OCI-LY1 (cell line): ENCODE results near the gene MPV17L2.

Source experiments
- H2AFZ ChIP-seq: fragments of 200-600 bp; sonication (generic), shearing (Covaris generic); 2 replicates; pipeline ENCODE4 v1.6.0; 2014; ENCODE audit warnings: antibody characterized with exemption, mild to moderate bottlenecking, low read length
- H3F3A ChIP-seq: fragments of 200-600 bp; sonication (generic), shearing (Covaris generic); 2 replicates; pipeline ENCODE4 v1.6.0; 2014; ENCODE audit warnings: mild to moderate bottlenecking, antibody characterized with exemption, low read length, moderate library complexity; ENCODE audit not compliant: insufficient read depth
- H3K27ac ChIP-seq: fragments of 200-600 bp; sonication (generic); 2 replicates; pipeline ENCODE4 v1.5.1; 2014; ENCODE audit warnings: low read length, mixed run types, mild to moderate bottlenecking, low read depth; ENCODE audit not compliant: poor library complexity, severe bottlenecking
- H3K27me3 ChIP-seq: fragments of 200-600 bp; sonication (generic); 2 replicates; pipeline ENCODE4 v1.6.0; 2014; ENCODE audit warnings: antibody characterized with exemption, mild to moderate bottlenecking, low read length, moderate library complexity; ENCODE audit not compliant: insufficient read depth
- H3K36me3 ChIP-seq: fragments of 200-600 bp; sonication (generic); 2 replicates; pipeline ENCODE4 v1.6.1; 2014; ENCODE audit warnings: mild to moderate bottlenecking, antibody characterized with exemption, low read length, moderate library complexity, mixed read lengths; ENCODE audit not compliant: insufficient read depth
- H3K4me1 ChIP-seq: fragments of 200-600 bp; sonication (generic); 2 replicates; pipeline ENCODE4 v1.5.1; 2014; ENCODE audit warnings: mild to moderate bottlenecking, low read length, moderate library complexity; ENCODE audit not compliant: insufficient read depth, severe bottlenecking
- H3K4me2 ChIP-seq: fragments of 200-600 bp; sonication (generic), shearing (Covaris generic); 2 replicates; pipeline ENCODE4 v1.6.1; 2014; ENCODE audit warnings: low read length
- H3K4me3 ChIP-seq: fragments of 200-600 bp; sonication (generic); 2 replicates; pipeline ENCODE4 v1.5.1; 2014; ENCODE audit warnings: low read length, low read depth, mild to moderate bottlenecking, mixed read lengths; ENCODE audit not compliant: poor library complexity, severe bottlenecking
- H3K79me2 ChIP-seq: fragments of 200-600 bp; shearing (Covaris generic); 2 replicates; pipeline ENCODE4 v1.6.1; 2016; ENCODE audit warnings: mixed run types, low read length, mixed read lengths; ENCODE audit not compliant: insufficient read depth
- H3K9ac ChIP-seq: fragments of 200-600 bp; sonication (generic), shearing (Covaris generic); 2 replicates; pipeline ENCODE4 v1.6.1; 2014; ENCODE audit warnings: mild to moderate bottlenecking, low read length, mixed read lengths
- H3K9me2 ChIP-seq: fragments of 200-600 bp; sonication (generic), shearing (Covaris generic); 2 replicates; pipeline ENCODE4 v1.6.1; 2014; ENCODE audit warnings: low read depth, mild to moderate bottlenecking, low read length, mixed read lengths
- H3K9me3 ChIP-seq: fragments of 200-600 bp; shearing (Covaris generic); 2 replicates; pipeline ENCODE4 v1.6.1; 2014; ENCODE audit warnings: low read length, mixed read lengths
- H4K20me1 ChIP-seq: fragments of 200-600 bp; sonication (generic), shearing (Covaris generic); 2 replicates; pipeline ENCODE4 v1.6.0; 2016; ENCODE audit warnings: mild to moderate bottlenecking, low read length; ENCODE audit not compliant: insufficient read depth
- EZH2 ChIP-seq: fragments of 200-600 bp; sonication (generic), shearing (Covaris generic); IDR thresholded peaks from 2 replicates; pipeline ENCODE4 v1.8.0; 2017; ENCODE audit warnings: borderline replicate concordance, mixed run types, mild to moderate bottlenecking, antibody characterized with exemption, low read length, moderate library complexity, mixed read lengths
- TF ChIP-seq, protein P1 (sequence below): fragments of 200-600 bp; sonication (generic), shearing (Covaris generic); IDR thresholded peaks from 2 replicates; pipeline ENCODE4 v1.5.1; 2017; ENCODE audit warnings: mild to moderate bottlenecking, antibody characterized with exemption, low read length, moderate library complexity, mixed read lengths

The MPV17L2 gene

DNA sequence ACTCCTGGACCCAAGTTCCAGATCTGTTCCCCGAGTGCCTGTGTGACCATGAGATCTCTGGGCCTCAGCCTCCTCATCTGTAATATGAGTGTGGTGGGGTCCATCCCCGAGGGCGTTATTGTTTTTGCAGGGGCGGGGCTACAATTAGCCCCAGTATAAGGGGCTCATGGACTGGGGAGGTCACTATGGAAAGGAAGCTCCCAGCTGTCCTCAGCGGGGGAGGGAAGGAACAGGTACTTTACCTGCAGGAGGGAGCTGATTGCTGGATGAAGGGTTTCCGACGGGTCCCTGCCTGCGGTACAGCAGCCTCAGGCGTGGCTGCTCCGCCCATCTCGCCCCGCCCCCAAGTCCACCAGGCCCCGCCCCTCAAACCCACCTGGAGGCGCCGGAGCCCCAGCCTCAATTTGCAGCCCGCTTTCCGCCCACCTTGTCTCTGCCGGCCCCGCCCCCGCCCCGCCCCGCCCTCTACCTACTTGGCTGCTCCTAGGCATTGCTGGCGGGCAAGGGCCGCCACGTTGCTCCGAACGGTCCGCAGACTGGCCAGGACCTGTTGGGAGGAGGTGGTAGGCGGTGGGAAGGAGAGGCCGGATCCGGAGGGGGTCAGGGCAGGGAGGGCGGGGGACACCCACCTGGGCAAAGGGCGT is 27.7 kb downstream of the MPV17L2 start:
- Histone ChIP-seq H3K4me1 (peaks cover 5% of the 10 kb centered on the region), H3K4me2 (no peak overlapping the region)

DNA sequence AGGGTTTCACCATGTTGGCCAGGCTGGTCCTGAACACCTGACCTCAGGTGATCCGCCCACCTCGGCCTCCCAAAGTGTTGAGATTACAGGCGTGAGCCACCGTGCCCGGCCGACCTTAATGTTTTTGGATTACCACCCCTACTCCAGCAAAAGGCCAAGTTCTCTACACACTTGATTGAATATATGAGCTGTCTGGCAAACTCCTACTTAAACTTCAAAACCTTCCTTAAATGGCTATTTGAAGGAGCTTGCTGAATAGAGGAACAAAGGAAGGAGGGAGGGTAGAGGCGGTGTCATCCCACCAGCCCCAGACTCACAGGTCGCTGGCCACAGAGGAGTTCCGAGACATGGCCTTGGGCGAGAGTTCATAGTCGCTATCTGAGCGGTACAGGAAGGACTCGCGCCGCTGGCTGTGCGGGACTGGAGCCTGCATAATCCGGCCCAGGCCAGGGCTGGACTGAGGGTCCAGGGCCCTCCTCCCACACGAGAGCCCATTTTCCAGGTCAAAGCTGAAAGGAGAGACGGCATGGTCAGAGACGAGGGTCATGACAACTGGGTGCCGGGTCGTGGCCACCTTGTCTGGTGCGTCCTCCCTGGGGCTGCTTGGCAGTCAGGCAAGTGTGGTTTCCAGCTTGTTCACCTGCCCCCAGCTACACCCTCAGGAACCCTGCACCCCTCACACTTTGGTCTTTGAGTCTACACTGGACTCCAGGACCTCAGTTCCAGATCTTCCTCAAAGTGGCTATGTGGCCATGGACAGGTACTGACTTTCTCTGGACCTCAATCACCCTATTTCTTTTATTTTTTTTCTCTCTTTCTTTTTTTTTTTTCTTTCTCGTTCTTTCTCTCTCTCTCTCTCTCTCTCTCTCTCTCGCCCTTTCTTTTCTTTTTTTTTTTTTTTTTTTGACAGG is 29.1 kb downstream of the MPV17L2 start:
- Histone ChIP-seq H3K4me1 (peaks cover 5% of the 10 kb centered on the region), H3K4me2 (no peak overlapping the region), H3F3A (no peaks in the 10 kb centered on the region), H3K27ac (no peak overlapping the region), H3K9me2 (no peaks in the 10 kb centered on the region), H2AFZ (no peak overlapping the region), H3K27me3 (0 out of 2 replicates have a peak, but pooled peaks cover 3% of the 10 kb centered on the region), H3K36me3 (no peaks in the 10 kb centered on the region), H3K9me3 (no peaks in the 10 kb centered on the region), H3K4me3 (no peak overlapping the region), H3K79me2 (no peaks in the 10 kb centered on the region), H3K9ac (no peak overlapping the region), H4K20me1 (no peaks in the 10 kb centered on the region)
- TF ChIP-seq, protein P1, sequence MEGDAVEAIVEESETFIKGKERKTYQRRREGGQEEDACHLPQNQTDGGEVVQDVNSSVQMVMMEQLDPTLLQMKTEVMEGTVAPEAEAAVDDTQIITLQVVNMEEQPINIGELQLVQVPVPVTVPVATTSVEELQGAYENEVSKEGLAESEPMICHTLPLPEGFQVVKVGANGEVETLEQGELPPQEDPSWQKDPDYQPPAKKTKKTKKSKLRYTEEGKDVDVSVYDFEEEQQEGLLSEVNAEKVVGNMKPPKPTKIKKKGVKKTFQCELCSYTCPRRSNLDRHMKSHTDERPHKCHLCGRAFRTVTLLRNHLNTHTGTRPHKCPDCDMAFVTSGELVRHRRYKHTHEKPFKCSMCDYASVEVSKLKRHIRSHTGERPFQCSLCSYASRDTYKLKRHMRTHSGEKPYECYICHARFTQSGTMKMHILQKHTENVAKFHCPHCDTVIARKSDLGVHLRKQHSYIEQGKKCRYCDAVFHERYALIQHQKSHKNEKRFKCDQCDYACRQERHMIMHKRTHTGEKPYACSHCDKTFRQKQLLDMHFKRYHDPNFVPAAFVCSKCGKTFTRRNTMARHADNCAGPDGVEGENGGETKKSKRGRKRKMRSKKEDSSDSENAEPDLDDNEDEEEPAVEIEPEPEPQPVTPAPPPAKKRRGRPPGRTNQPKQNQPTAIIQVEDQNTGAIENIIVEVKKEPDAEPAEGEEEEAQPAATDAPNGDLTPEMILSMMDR, result no peak
- no peak for TF ChIP-seq EZH2

More for the DNA sequence above, 27.7 kb downstream of the MPV17L2 start:
- Histone ChIP-seq H3K36me3 (no peaks in the 10 kb centered on the region), H3K4me3 (no peak overlapping the region), H2AFZ (no peak overlapping the region), H4K20me1 (no peaks in the 10 kb centered on the region), H3K9me3 (no peaks in the 10 kb centered on the region), H3K27ac (no peak overlapping the region), H3K9me2 (no peaks in the 10 kb centered on the region), H3K9ac (no peak overlapping the region), H3K27me3 (0 out of 2 replicates have a peak, but pooled peaks cover 3% of the 10 kb centered on the region), H3F3A (no peaks in the 10 kb centered on the region), H3K79me2 (no peaks in the 10 kb centered on the region)
- TF ChIP-seq, protein P1, result no peak
- no peak for TF ChIP-seq EZH2

DNA sequence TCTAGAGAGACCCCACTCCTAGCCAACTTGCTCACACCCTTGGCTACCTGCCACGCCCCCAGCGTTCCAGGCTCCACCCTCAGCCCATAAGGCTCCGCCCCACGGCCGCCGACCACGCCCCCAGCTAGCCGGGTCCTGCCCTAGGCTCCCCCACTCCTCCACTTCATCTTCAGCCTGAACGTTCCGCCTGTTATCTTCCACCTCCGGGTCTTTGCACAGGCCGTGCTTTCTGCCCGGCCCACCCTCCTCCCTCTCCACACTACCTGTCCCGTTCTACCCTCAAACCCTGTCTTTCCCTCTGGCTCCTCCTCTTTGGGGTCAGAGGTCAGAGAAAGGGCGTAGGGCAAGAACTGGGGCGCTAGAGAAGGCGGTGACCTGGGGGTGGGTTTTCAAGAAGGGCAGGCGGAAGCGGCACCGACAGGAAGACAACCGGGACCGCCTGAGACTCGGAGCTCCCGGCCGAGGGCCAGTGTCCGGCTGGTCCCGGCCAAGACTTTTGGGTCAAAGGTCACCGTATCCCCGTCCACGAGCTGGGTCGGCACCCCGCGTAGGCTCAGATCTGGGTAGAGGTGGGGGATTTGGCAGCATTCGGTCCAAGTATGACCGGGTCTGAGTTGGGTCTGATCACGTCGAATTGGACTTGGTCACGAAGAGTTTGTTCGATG is 31.0 kb downstream of the MPV17L2 start:
- H3K9me3 ChIP-seq, result no peaks in the 10 kb centered on the region
- H3K4me1 ChIP-seq, result peaks cover 16% of the 10 kb centered on the region
- H3K4me3 ChIP-seq, result peak overlapping the region; percentile 61
- H4K20me1 ChIP-seq, result no peaks in the 10 kb centered on the region
- no peaks in the 10 kb centered on the region for H3K79me2 ChIP-seq
- H3K4me2 ChIP-seq, result peak overlapping the region; percentile 66
- H3F3A ChIP-seq, result no peaks in the 10 kb centered on the region
- no peak for TF ChIP-seq EZH2
- TF ChIP-seq, protein P1, result no peak
- H3K27me3 ChIP-seq, result 0 out of 2 replicates have a peak, but pooled peaks cover 3% of the 10 kb centered on the region
- H3K36me3 ChIP-seq, result no peaks in the 10 kb centered on the region
- peak overlapping the region; percentile 70 for H3K9ac ChIP-seq
- H3K27ac ChIP-seq, result no peak overlapping the region
- H2AFZ ChIP-seq, result no peak overlapping the region
- H3K9me2 ChIP-seq, result no peaks in the 10 kb centered on the region
